NCI-H82 treated with DMSO at 0.1 percent for 48 hours (cell line): ENCODE results near the gene DLG2.
A peak's percentile ranks its signal among the peaks of the same experiment; 100 is the strongest.

Experiments
- DNase-seq: peaks from one replicate; lab custom pipeline; 2025; ENCODE audit not compliant: unreplicated experiment; lab: John Stamatoyannopoulos, UW

The DLG2 gene

DNA sequence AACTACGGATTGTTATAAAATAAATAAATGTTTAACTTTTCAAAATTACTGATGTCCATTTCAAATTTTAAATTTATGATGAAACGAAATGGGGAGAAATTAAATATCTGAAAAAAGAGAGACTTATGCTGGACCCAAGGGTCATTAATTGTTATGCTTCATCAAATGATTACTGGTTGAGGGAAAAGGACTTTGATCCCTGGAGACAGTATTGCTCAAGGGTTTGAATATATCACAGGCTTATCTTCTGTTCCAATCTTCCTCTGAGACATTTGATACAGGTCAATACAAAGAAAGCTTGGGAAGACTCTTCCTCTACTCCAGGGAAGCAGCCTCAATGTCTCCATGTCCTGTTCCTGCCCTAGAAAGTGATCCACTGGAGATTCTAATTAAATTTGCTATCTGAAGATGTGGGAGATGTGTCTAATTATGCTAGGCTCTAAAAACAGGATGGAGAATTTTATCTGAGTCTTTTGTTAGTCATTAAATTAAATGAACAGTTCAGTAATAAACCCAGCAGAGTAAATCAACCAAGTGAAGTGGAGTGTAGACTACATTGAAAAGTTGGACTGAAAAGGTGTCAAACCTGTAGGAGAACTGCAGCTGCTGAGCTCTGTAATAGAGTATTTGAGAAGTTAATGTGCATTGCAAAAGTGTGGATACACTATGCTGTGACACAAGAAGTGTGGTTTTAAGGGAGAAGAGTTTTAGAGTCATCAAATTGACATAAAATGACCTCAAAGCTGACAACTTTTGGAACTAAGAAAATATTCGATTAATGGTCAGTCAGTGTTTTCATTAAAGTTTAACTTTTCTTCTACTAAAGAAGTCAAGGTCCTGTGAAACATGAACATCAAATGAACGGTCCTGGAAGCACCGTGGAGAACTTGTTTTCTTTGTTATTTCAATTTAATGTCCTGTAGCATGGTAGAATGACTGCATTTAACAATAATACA, 1717.3 kb downstream of the DLG2 start:
- no peak for DNase-seq

DNA sequence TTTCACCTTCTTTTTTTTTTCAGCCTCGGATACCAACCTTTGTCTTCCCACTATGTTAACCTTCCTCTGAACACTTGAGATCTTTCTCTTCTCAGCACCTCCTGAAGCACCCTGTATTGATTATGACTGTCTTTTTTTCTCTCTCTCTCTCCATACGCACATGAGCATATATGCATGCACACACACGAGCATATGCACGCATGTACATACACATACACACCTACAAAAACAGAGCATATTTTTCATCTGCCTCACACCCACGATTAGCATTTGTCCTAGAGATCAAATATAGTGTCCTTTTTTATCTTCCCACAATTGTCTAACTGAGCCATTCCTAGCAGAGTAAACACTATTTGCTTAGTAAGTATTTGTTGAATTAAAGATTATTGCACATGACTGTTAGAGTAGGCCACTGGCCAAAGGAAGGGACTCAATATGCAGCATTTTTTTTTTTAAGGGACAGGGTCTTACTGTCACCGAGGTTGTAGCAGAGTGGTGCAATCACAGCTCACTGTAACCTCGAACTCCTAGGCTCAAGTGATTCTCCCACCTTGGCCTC, 1718.8 kb downstream of the DLG2 start:
- no peak for DNase-seq

DNA sequence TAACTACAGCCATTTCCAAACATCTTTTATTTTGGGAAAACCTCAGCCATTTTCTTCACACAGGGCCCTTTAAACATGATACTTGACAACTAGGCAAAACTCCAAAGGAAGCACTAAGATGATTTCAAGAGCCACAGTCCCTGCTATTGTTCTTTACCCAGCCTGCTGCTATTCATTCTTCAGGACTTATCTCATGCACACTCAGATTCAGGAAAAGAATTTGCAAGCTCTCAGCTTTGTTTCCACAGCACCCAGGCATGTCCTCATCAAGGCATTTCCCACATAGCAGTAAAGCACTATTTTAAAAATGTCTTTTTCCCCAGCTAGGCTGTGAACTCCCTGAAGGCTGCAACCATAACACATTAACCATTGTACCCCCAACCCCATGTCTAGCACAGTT, 1731.6 kb downstream of the DLG2 start:
- no peak for DNase-seq

DNA sequence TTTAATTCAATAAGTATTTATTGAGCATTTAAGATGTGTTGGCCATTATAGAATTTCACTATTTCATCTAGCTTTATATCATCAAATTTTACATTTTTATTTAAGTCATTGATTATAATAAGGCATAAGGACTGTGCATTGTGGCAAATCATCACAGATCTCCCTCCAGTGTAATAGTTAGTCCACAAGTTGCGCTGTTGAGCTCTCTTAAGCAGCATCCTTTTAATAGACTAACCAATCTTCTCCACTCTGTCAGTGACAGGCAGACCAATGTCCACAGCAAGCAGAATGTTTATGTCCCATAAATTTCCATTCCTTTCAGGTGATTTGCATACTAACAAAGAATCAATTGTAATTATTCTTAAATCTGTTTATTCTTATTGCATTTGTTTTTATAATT, 1745.7 kb downstream of the DLG2 start:
- DNase-seq: no peak

DNA sequence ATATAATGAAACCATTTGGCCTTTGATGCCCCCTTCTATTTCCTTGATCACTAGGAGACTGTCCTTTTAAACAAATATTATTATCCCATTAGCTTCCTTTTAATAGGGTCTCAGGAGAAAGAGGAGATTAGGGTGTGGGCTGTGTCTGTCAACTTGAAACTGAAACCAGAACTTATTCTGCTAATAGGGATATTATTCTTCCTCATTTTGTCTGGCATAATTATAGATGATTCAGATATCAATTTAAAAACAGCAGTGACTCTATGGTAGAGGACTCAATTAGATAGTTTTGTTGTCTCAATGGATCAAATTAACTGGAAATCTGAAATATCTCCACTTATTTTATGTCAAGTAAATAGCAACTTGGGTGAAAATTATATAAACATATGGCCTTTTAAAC, 1756.1 kb downstream of the DLG2 start:
- DNase-seq: peak; percentile 68

DNA sequence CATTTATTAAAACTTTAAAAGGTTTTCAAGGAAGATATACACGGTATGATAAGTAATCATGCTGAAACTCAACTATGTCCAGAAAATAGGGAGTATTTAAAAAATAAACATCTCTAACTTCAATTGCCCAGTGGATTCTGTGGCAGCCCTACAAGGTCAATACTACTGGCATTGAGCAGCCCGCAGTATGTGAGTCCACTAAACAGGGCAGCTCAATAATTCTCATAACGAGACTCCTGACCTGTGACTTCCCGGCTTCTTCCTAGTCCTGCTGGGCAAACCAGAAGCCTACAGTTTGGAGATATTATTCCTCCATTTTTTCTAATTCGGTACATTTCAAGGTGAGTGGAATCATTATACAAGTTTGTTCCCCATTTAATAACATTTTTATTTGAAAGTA, 1760.5 kb downstream of the DLG2 start:
- no peak for DNase-seq

DNA sequence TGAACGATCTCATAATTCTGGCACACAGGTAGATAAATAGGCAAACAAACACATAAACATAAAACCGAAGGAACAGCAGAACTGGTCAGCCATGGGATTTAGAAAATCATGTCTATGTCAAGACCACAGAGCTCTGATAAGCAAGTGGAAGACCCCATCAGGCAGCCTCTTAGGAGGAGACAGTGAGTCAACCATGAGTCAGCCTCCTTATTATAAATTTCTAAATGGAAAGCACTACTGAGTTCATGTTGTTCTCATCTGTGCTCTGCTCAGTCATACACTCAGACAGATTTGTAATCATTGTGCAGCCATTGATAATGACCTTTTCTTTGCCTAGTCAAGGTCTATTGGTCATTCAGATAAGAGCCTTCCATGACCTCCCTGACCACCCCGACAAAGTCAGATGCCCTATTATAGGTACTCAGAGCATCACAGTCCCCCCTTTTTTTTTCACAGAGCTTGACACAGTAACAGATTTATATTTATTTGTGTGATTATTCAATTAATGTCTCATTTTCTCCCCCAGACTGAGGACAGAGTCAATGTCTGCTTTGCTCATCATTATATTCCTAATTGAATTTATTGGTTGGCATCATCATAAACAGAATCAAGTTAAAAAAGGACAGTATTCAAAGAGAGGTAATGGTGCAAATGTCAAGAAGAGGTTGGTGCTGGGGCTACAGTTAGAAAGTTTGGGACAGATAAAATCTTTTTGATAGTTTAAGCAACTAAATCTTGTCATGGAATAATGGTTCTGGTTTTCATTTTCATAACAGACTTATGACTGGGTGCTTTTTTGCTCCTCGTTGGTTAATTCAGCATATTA, 1761.3 kb downstream of the DLG2 start:
- DNase-seq: no peak

DNA sequence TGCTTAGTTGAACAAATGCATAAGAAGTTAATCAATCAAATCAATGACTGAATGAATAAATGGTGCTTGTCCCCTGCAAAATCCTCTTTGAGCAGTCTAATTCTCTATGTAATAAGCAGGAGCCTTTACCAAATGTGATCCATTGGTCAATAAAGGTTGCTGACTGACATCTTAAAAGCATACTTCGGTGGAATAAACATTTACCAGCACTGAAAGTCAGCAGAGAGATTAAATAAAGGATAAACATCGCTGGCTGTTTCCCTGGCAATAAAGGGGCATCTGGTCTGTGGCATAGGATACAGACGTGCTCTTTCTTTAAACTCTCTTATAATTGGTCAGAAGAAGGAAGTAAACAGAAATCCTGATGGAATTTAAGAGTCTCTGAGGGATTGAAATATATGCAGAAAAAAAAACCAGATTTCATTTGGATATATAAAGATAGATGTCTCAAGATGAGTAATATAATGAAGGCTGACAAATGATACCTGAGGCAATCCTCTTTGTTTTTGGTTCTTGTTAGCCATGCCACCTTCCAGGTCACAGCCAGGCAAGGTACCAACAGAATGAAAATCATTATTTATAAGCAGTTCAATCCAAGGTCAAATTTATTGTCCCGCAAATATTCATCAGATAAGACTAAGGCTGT, 1762.6 kb downstream of the DLG2 start:
- DNase-seq: no peak

DNA sequence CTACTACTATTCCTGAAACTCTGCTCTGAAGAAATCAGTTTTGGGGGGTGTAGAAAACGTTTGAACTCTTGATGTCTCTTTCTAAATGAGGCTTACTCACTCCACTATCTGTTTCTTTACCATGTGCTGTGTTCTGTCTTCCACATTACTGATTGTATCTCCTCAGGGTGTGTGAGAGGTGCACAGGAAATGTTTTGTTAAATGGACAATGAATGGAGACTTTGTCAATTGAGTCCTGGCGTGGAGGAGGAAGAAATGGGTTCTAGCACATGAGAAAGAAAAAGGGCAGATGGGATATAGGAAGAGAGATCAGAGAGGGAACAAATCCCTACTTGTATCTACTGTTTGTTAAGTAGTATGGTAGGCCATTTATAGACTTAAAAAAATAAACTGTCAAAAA, 1763.9 kb downstream of the DLG2 start:
- no peak for DNase-seq

DNA sequence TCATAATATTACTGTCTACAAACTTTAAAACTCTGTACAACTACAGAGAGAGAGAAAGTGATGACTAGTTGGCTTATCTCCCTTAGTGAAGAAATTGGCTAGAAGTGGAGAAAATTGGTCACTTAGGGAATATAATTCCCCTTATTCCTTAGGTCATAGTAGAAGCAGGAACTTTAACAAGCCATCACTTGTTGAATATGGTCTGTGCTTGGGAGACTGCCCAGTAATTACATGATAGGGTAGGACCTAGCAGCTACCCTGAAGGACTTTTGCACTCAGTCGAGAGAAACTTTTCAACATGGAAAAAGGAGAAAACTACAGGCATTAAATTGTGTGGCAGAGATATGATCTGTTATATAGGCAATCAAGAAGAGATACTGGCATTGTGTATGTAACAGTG, 1764.5 kb downstream of the DLG2 start:
- DNase-seq: no peak

DNA sequence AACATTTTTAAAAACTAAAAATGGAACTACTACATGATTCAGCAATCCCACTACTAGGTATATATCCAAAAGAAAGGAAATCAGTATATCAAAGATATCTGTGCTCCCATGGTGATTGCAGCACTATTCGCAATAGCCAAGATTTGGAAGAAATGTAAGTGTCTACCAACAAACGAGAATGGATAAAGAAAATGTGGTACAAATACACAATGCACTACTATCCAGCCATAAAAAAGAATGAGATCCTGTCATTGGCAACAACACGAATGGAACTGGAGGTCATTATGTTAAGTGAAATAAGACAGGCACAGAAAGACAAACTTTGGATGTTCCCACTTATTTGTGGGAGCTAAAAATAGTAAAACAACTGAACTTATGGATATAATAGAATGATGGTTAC, 1765.1 kb downstream of the DLG2 start:
- no peak for DNase-seq

DNA sequence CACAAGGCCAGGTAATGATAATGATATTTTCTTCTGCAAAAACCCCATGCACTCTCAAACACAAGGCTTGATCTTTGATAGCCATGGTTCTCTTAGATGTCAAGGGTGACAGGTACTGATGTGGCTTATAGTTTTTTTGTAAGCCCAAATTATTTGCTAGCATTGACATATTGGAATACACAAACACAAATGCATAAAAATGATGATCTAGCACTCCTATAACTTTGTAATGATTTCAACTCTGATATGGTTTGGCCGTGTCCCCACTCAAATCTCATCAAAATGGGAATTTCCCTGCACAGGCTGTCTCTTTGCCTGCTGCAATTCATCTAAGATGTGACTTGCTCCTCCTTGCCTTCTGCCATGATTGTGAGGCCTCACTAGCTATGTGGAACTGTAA, 1768.5 kb downstream of the DLG2 start:
- no peak for DNase-seq

DNA sequence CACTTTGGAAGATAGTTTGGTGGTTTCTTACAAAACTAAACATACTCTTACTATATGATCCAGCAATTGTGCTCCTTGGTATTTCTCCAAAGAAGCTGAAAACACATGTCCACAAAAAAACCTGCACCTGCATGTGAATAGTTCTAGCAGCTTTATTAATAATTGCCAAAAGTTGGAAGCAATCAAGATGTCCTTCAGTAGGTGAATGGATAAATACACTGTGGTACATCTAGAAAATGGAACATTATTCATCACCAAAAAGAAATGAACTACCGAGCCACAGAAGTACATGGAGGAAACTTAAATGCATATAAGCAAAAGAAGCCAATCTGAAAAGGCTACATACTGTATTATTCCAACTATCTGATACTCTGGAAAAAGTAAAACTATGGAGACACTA, 1771.9 kb downstream of the DLG2 start:
- DNase-seq: no peak

DNA sequence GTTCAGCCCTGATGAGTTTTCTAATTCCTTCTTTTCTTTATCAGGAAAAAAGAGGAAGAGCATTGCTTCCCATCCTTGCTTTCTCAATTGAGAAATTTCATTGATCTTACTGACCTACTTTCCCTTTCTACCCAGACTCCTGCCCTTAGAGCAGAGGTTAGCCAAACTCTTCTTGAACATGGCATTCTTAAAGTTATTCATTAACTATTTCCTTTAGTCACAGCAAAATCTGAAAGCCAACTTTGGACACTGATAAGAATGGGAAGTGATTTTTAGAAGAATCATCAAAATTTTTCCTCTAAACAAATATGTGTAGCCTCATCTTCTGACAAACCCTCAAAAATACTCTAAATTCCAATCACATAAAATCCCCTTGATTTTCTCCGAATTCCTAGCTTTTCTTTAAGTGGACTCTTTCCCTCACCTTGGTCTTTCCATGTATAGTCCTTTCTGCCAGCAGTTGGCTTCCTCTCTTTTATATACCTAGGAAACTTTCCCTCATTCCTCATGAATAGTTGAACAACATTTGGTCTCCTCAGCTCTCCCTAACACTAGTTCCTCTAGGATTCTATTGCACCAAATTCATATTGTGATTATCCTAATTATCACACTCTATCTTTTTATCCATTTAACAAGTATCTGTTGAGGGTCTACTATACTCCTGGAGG, 1774.2 kb downstream of the DLG2 start:
- no peak for DNase-seq

DNA sequence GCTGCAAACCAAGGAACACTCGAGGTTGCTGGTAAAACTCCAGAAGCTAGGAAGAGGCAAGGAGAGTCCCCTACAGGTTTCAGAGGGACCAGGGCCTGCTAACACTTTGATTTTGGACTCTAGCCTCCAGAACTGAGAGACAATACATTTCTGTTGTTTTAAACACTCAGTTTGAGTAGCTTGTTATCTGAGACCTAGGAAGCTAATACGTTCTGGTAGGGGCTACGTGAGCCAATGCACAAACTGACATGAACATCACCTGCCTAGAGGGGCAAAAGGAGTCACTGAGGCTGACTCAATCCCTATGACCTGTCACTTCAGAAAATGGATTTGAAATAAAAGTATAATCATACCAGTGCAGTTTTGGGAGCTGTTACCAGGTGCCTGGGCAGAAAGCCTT, 1775.1 kb downstream of the DLG2 start:
- no peak for DNase-seq

DNA sequence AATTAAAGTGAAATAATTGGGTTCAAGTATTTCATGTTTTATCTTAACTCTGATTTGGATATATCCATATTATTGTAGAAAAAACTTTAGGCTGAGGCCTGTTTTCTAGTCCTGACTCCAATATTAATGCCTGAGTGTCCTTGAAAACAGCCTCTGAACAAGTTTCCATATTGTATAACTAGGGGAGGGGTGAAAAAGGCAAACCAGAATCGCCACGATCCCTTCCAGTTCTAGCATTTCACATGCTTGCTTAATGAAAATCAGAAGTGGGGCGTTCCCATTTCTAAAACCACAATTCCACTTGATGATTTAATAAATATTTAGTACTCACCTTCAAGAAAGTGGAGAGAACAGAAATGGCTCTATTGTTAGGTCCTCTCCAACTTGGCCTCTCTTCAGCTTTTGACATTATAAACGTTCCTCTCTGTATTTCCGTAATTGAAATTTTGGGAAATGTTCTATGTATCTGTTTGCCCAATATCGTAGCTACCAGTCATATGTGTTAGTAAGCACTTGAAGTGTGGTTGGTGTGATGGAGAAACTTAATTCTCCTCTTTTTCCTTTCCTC, 1779.6 kb downstream of the DLG2 start:
- DNase-seq: no peak

DNA sequence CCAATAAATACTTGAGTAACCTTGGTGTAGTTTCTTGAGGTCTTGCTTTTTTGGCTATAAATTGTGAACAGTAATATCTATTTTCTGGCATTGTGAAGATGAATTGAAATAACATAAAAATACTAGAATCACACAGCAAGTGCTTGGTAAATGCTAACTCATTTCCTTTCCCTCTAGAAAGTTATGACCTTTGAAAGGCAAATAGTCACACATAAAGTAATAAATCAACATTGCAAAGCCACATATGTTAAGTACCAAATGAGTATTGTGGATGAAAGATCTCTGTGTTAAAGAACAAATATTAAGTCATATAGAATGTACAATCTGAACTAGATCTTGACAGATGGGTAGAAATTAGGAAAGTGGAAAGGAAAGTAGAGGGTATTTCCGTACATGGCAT, 1781.3 kb downstream of the DLG2 start:
- DNase-seq: no peak

DNA sequence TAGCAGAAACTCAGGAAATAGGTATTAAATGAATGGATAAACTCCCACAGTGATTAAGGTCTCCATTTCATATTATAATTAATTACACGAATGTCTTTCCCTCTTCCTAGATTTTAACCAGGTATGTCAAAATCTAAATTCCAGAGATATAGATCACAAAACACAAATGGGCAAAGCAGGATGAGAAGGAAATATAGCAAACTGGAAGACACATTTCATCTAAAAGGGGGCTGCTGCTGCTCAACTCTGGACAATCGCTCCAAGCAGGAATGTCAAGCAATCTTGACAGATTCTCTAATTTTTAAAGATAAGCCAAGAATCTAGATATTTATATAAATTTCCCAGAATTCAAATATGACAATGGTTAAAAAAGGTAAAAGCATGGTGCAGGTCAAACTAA, 1786.8 kb downstream of the DLG2 start:
- no peak for DNase-seq

DNA sequence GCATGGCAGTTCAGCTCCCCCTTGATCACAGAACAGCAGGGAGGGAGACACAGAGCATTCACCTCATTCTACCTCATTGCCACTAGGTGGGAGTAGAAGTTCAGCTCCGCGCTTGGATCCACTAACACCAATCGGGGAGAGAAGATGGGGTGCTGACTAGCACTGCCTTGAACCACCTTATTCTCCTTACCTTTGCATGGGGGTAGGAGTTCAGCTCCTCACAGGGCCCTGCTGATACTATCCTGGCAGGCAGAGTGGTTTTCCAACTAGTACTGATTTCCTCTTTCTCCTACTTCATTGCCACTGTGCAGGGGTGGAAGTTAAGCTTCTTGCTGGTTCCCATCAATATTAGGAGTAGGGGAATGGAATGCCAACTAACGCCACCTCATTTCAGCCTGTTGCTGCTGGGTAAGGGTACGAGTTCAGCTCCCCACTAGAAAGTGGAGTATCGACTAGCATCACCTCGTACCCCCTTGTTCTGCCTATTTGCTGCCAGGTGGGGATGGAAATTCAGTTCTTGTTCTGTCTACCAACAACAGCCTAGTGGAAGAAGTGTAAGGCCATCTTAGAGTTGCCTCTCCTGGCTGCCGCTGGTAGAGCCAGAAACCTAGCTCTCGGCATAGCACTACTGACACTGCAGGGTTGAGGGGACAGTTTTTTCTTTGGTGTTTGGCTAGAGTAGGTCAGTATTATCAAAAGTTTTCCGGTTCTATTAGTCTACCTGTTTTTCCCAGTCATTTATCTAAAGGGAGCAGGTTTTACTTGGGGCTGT, 1790.1 kb downstream of the DLG2 start:
- peak; percentile 41 for DNase-seq

DNA sequence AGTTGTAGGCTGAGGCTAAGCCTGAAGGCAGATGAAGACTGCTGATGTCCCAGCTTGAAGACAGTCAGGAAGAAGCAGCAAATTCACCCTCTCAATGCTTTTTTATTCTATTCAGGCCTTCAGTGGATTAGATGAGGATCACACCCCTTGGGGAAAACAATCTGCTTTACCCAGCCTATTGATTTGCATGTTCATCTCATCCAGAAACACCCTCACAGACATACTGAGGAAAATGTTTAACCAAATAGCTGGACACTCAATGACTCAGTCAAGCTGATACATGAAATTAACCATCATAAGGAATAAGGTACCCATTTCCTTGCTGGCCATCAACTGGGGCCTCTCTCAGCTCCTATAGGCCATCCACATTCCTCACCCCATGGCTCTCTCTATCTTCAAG, 1791.1 kb downstream of the DLG2 start:
- no peak for DNase-seq
